BLaER1 (cell line): ENCODE measurements around the gene FOXA1.

Experiments used
- H3K27ac ChIP-seq: shearing (Covaris generic); formaldehyde crosslinking; 2 replicates; pipeline ENCODE4 v1.8.1; 2022
- H3K27me3 ChIP-seq: shearing (Covaris generic); formaldehyde crosslinking; 2 replicates; pipeline ENCODE4 v1.8.1; 2022
- H3K36me3 ChIP-seq: shearing (Covaris generic); formaldehyde crosslinking; 2 replicates; pipeline ENCODE4 v1.8.1; 2022
- H3K4me1 ChIP-seq: shearing (Covaris generic); formaldehyde crosslinking; 2 replicates; pipeline ENCODE4 v1.8.1; 2022
- H3K4me2 ChIP-seq: shearing (Covaris generic); formaldehyde crosslinking; 2 replicates; pipeline ENCODE4 v1.8.1; 2022
- H3K4me3 ChIP-seq: shearing (Covaris generic); formaldehyde crosslinking; 2 replicates; pipeline ENCODE4 v1.8.1; 2022
- H3K9ac ChIP-seq: shearing (Covaris generic); formaldehyde crosslinking; 2 replicates; pipeline ENCODE4 v1.8.1; 2022
- H3K9me3 ChIP-seq: shearing (Covaris generic); formaldehyde crosslinking; 2 replicates; pipeline ENCODE4 v1.8.1; 2022
- H4K20me1 ChIP-seq: shearing (Covaris generic); formaldehyde crosslinking; 2 replicates; pipeline ENCODE4 v1.8.1; 2022
- Cebpa-rat ChIP-seq: shearing (Covaris generic); IDR thresholded peaks from 2 replicates; pipeline ENCODE4 v1.8.1; 2022

FOXA1 gene

GRCh38 chr14:37622231-37622923 is 27.3 kb upstream of the FOXA1 start:
- H3K4me3 ChIP-seq = no peak overlapping the region

DNA sequence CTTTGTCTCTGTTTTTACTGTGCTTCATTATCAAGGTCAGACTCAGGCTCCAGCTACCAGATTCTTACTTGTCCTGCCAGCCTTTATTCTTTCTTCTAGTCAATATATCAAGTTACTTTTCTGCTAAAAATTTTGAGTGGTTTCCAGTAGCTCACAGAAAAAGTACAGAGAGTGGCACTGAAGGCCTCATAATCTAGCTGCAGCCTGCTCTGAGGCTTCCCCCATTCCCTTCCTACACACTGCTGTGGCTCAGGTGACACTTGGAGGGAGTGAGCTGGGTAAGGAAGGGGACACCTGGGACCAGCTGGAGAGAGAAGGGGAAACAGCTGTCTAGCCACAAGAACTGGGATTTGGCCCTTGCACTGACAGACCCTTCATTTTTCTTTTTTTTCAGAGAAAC is 25.8 kb upstream of the FOXA1 start:
- TF ChIP-seq Cebpa-rat = no peak

More at GRCh38 chr14:37622231-37622923, 27.3 kb upstream of the FOXA1 start:
- H3K36me3 ChIP-seq = no peaks in the 10 kb centered on the region
- H3K4me1 ChIP-seq = no peaks in the 10 kb centered on the region
- H3K9me3 ChIP-seq = peaks cover 16% of the 10 kb centered on the region
- no peak for TF ChIP-seq Cebpa-rat
- no peaks in the 10 kb centered on the region for H4K20me1 ChIP-seq
- no peak overlapping the region for H3K9ac ChIP-seq
- H3K27ac ChIP-seq = no peak overlapping the region
- no peaks in the 10 kb centered on the region for H3K27me3 ChIP-seq
- H3K4me2 ChIP-seq = no peak overlapping the region

GRCh38 chr14:37618498-37619028 is 23.5 kb upstream of the FOXA1 start:
- no peaks in the 10 kb centered on the region for H3K36me3 ChIP-seq

More for the DNA sequence above, 25.8 kb upstream of the FOXA1 start:
- Histone ChIP-seq H4K20me1 (no peaks in the 10 kb centered on the region), H3K9ac (no peak overlapping the region), H3K27ac (no peak overlapping the region), H3K4me2 (no peak overlapping the region), H3K9me3 (peaks cover 28% of the 10 kb centered on the region), H3K4me1 (no peaks in the 10 kb centered on the region), H3K36me3 (no peaks in the 10 kb centered on the region), H3K27me3 (no peaks in the 10 kb centered on the region), H3K4me3 (no peak overlapping the region)

DNA sequence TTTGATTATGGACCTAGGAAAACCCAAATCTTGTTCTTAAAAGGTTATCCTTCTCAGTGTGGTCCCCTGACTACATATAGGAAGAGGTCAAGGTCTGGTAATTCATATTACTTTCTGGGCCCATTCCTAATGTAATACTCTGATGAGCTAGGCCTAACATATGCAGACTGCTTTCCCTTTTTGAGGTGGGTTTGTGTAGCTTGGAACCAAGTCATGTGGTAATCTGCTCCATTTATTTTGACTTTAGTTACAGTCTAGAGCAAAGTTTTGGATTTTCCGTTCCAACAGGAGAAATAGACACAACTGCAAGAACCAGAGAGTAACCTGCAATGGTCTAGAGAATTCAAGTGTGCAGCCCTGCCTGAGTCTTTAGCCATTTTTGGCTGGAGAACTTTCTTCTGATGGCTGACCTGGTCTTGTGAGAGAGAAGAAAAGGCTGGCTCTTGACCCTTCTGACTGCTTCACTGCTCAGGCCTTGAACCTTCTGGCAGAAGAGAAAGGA is 22.9 kb upstream of the FOXA1 start:
- H3K4me2 ChIP-seq = no peak overlapping the region
- no peak for TF ChIP-seq Cebpa-rat
- H4K20me1 ChIP-seq = no peaks in the 10 kb centered on the region
- H3K9ac ChIP-seq = no peak overlapping the region
- peaks cover 43% of the 10 kb centered on the region for H3K9me3 ChIP-seq
- H3K4me3 ChIP-seq = no peak overlapping the region
- no peaks in the 10 kb centered on the region for H3K27me3 ChIP-seq
- no peak overlapping the region for H3K27ac ChIP-seq
- no peaks in the 10 kb centered on the region for H3K36me3 ChIP-seq
- no peaks in the 10 kb centered on the region for H3K4me1 ChIP-seq

More at GRCh38 chr14:37618498-37619028, 23.5 kb upstream of the FOXA1 start:
- peaks cover 43% of the 10 kb centered on the region for H3K9me3 ChIP-seq
- no peaks in the 10 kb centered on the region for H4K20me1 ChIP-seq
- H3K27me3 ChIP-seq = no peaks in the 10 kb centered on the region
- no peak overlapping the region for H3K4me3 ChIP-seq
- TF ChIP-seq Cebpa-rat = no peak
- H3K9ac ChIP-seq = no peak overlapping the region
- no peaks in the 10 kb centered on the region for H3K4me1 ChIP-seq
- no peak overlapping the region for H3K4me2 ChIP-seq
- no peak overlapping the region for H3K27ac ChIP-seq

- Histone ChIP-seq H3K9ac (no peak overlapping the region), H3K36me3 (no peaks in the 10 kb centered on the region), H3K4me3 (no peak overlapping the region), H3K27ac (no peak overlapping the region), H3K4me2 (no peak overlapping the region), H4K20me1 (no peaks in the 10 kb centered on the region), H3K27me3 (no peaks in the 10 kb centered on the region), H3K4me1 (no peaks in the 10 kb centered on the region), H3K9me3 (peaks cover 38% of the 10 kb centered on the region)
- TF ChIP-seq Cebpa-rat = no peak
Observed at GRCh38 chr14:37616853-37617252, 21.8 kb upstream of the FOXA1 start.

- H3K36me3 ChIP-seq = no peaks in the 10 kb centered on the region
- H3K4me3 ChIP-seq = no peak overlapping the region
- no peaks in the 10 kb centered on the region for H3K4me1 ChIP-seq
- TF ChIP-seq Cebpa-rat = no peak
- no peak overlapping the region for H3K27ac ChIP-seq
- H3K9ac ChIP-seq = no peak overlapping the region
- H3K27me3 ChIP-seq = no peaks in the 10 kb centered on the region
- H4K20me1 ChIP-seq = no peaks in the 10 kb centered on the region
- H3K4me2 ChIP-seq = no peak overlapping the region
- peaks cover 49% of the 10 kb centered on the region for H3K9me3 ChIP-seq
Observed at GRCh38 chr14:37615582-37616289, 20.7 kb upstream of the FOXA1 start.

DNA sequence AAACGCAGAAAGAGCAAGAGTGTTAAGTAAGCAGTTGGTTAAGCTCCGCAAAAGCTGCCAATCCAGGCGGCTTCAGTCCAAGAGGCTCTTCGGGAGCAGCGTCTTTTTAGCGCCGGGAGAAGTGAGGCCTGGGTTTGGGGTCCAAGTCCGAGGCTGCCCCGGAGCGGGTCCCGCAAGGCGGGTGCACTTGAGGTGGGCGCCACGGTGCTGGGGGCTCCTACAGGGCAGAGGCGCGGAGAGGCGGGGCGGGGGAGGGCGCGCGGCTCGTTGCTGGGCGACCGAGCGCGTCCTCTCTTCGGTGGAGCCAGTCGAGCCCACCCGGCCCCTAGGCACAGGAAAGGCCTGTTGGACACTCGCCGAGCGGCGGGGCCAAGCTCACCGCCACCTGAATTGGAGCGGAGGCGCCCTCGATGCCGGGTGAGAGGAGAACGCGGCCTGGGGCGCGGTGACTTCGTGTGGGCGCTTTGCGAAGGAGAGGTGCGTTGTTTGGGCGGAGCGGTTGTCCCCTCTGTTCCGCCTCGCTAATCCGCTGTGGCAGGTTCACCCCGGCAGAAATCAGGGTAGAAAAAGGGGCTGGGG is 16.0 kb upstream of the FOXA1 start:
- no peak for TF ChIP-seq Cebpa-rat
- H3K27ac ChIP-seq = no peak overlapping the region
- H3K4me2 ChIP-seq = no peak overlapping the region
- H4K20me1 ChIP-seq = no peaks in the 10 kb centered on the region
- no peaks in the 10 kb centered on the region for H3K27me3 ChIP-seq
- no peak overlapping the region for H3K9ac ChIP-seq
- H3K4me1 ChIP-seq = no peaks in the 10 kb centered on the region
- H3K9me3 ChIP-seq = peaks cover 31% of the 10 kb centered on the region
- no peaks in the 10 kb centered on the region for H3K36me3 ChIP-seq
- H3K4me3 ChIP-seq = no peak overlapping the region

DNA sequence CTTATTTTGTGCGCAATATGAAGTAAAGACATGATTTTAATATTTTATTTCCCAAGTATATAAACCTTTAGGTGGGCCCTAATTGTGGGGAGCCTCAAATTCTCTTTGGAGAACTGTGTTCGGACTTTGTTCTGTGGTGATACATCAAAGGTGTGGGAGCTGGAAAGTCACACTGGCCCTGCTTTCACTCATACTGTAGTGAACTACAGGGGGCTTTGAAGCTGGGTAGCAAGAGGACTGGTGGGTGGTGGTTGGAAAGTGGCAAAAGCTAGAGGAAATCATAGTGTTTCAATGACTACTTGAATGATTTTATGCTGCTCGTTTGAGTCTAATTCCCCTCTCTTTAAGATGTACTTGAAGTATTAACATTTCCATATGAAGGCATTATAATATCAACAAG is 13.6 kb upstream of the FOXA1 start:
- Histone ChIP-seq H3K4me3 (no peak overlapping the region), H3K27ac (no peak overlapping the region), H3K4me1 (no peaks in the 10 kb centered on the region), H3K36me3 (no peaks in the 10 kb centered on the region), H3K9me3 (peaks cover 14% of the 10 kb centered on the region), H3K4me2 (no peak overlapping the region), H3K27me3 (no peaks in the 10 kb centered on the region), H4K20me1 (no peaks in the 10 kb centered on the region), H3K9ac (no peak overlapping the region)
- TF ChIP-seq Cebpa-rat = no peak

DNA sequence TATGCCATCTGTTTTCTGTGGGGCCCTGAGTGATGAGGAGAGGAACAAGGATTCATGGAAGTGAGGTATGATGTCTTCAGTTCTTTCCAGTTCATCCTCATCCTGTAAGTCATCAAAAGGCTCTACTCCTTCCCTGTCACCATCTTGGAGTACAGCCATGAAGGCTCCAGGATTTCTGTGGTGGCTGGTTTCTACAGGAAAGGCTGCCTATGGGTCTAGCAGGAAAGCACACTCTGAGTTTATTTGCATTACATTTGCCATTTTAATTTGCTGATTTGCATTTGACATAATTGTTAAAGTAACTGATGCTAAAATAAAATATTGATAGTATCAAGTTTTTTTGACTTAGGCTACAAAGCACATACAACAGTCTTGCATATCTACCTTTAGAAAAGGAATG is 11.6 kb upstream of the FOXA1 start:
- Histone ChIP-seq H3K4me2 (no peak overlapping the region), H3K9ac (no peak overlapping the region), H3K4me3 (no peak overlapping the region), H4K20me1 (no peaks in the 10 kb centered on the region), H3K27ac (no peak overlapping the region), H3K27me3 (no peaks in the 10 kb centered on the region), H3K36me3 (no peaks in the 10 kb centered on the region), H3K4me1 (no peaks in the 10 kb centered on the region), H3K9me3 (peaks cover 17% of the 10 kb centered on the region)
- no peak for TF ChIP-seq Cebpa-rat
